ENCODE data around the gene STK32B.

- no peak for TF ChIP-seq CTCF (IDR thresholded peaks at IDR 0.05)
- TF ChIP-seq POLR2A (IDR thresholded peaks at IDR 0.05), result no peak
Measured at GRCh38 chr4:5138389-5138788, 87.1 kb downstream of the STK32B start.
